Upper lobe of left lung (tissue), 4 donors: ENCODE results near the gene KIFBP.

Experiments
- EP300 ChIP-seq, 4 donors: sonication (generic); formaldehyde crosslinking; IDR thresholded peaks; one replicate each; pipeline ENCODE4 v1.5.1; 2017; ENCODE audit warnings: antibody characterized with exemption in 4 of 4, control low read depth in 2 of 4
- POLR2A ChIP-seq, 4 donors: fragments of 450-650 bp; IDR thresholded peaks; one replicate each; pipeline ENCODE4 v1.5.1; 2016 to 2017; ENCODE audit warnings: antibody characterized with exemption in 4 of 4, mild to moderate bottlenecking in 2 of 4
- POLR2AphosphoS5 ChIP-seq, 2 donors: sonication (generic); formaldehyde crosslinking; IDR thresholded peaks; one replicate each; pipeline ENCODE4 v1.5.1; 2017; ENCODE audit warnings: antibody characterized with exemption in 2 of 2
- TF ChIP-seq, protein P1 (sequence below), 6 experiments: fragments of 450-650 bp in 4 of 6; fragments of 200-600 bp in 2 of 6; sonication (generic) in 2 of 6; IDR thresholded peaks; one replicate each; pipeline ENCODE4 v1.5.1; 2016 to 2019; ENCODE audit warnings: antibody characterized with exemption in 6 of 6

DNA sequence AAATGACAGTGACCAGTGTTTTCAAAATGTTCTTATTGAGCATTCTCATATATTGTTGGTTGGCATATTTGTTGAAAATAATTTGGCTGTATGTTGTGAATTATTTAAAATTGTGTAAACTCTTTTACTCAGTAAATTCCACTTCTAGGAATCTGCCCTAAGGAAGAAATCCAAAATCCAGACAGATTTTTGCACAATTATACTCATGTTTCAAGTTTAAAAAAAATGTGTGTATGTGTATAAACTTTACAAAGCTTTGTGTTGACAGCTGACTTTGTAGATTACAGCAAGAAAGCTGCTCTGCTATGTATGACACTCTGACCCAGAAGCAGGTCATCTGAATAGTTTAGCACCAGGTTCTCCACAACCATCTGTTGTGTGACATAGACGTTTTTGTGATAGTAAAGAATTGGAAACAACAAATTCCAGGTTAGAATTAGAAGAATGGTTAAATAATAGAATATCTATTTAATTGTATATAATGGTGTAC, 21.6 kb downstream of the KIFBP start:
- TF ChIP-seq, protein P1, sequence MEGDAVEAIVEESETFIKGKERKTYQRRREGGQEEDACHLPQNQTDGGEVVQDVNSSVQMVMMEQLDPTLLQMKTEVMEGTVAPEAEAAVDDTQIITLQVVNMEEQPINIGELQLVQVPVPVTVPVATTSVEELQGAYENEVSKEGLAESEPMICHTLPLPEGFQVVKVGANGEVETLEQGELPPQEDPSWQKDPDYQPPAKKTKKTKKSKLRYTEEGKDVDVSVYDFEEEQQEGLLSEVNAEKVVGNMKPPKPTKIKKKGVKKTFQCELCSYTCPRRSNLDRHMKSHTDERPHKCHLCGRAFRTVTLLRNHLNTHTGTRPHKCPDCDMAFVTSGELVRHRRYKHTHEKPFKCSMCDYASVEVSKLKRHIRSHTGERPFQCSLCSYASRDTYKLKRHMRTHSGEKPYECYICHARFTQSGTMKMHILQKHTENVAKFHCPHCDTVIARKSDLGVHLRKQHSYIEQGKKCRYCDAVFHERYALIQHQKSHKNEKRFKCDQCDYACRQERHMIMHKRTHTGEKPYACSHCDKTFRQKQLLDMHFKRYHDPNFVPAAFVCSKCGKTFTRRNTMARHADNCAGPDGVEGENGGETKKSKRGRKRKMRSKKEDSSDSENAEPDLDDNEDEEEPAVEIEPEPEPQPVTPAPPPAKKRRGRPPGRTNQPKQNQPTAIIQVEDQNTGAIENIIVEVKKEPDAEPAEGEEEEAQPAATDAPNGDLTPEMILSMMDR (IDR thresholded peaks at IDR 0.05) = no peak
- TF ChIP-seq POLR2AphosphoS5 (IDR thresholded peaks at IDR 0.05) = no peak
- no peak for TF ChIP-seq POLR2A (IDR thresholded peaks at IDR 0.05)
- no peak for TF ChIP-seq EP300 (IDR thresholded peaks at IDR 0.05)
